Spinal cord (tissue), 10 donors: ENCODE measurements around the gene MAP1LC3B. TPM values are rescaled to one million over a fixed set of nuclear protein-coding genes. Genes with fewer than 3 reads are reported as not detected.

Source experiments
- DNase-seq, 6 donors: peaks; one replicate each; pipeline versions ENCODE4 v3.0.0 to v3.0.0-alpha.2; 2013 to 2015; ENCODE audit warnings: low spot score in 6 of 6, low read depth in 4 of 6
- H3K27ac ChIP-seq: one replicate; pipeline ENCODE4 v1.5.1; 2013; ENCODE audit warnings: low read depth, low read length, control low read depth
- H3K27me3 ChIP-seq: one replicate; pipeline ENCODE4 v1.6.1; 2013; ENCODE audit warnings: low read length; ENCODE audit not compliant: control insufficient read depth, insufficient read depth
- H3K36me3 ChIP-seq: one replicate; pipeline ENCODE4 v1.6.1; 2013; ENCODE audit warnings: low read length; ENCODE audit not compliant: control insufficient read depth, insufficient read depth
- H3K4me1 ChIP-seq: one replicate; pipeline ENCODE4 v1.6.1; 2013; ENCODE audit warnings: low read length; ENCODE audit not compliant: control insufficient read depth, insufficient read depth
- H3K4me3 ChIP-seq: one replicate; pipeline ENCODE4 v1.5.1; 2013; ENCODE audit warnings: low read depth, low read length, control low read depth
- H3K9me3 ChIP-seq: one replicate; pipeline ENCODE4 v1.6.1; 2013; ENCODE audit warnings: low read length; ENCODE audit not compliant: control insufficient read depth, insufficient read depth
- WGBS: methylation state at CpG from one replicate; pipeline ENCODE4 v1.1.5; 2013; ENCODE audit warnings: missing lambda C conversion rate; ENCODE audit not compliant: insufficient coverage; 5-methylcytosine and 5-hydroxymethylcytosine counted together
- polyA plus RNA-seq, 2 donors: library from polyadenylated mRNA; unstranded; fragments of 120-200 nt; gene quantifications; one replicate each; pipeline ENCODE4 v1.2.1, GENCODE V29; 2013; ENCODE audit not compliant: insufficient read length in 2 of 2
- total RNA-seq, 2 donors: library from RNA; depleted of rRNA in 1 of 2; stranded (reverse); fragments of 120-200 nt in 1 of 2; fragments of >200 nt in 1 of 2; gene quantifications; one replicate each; pipeline versions ENCODE4 v1.2.3 to v1.2.4, GENCODE V29; 2013 to 2014
- donor health status: healthy.

The MAP1LC3B gene
- total and polyA plus RNA-seq, 4 donors, result 66.5 to 181 (median 119) TPM

DNA sequence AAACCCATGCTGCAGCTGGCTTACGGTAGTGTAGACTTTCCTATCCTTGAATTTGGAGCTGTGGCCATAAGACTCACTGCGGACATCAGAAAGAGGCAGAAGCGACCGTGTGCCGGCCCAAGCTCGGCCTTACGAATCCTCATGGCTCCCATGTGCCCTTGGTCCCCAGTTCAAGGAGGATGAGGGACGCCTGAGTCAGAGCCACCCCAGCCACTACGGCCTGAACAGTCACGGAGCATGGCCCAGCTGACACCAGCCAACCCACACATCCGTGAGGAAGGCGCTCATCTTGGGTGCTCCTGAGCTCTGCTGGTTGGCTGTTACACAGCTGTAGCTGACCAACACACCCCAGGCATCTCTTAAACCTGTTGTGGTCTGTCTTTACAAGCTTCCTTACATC is 56.7 kb downstream of the MAP1LC3B start:
- H3K36me3 ChIP-seq, result peaks cover 54% of the 10 kb centered on the region
- H3K9me3 ChIP-seq, result no peaks in the 10 kb centered on the region
- DNase-seq, result no peak
- no peak overlapping the region for H3K27ac ChIP-seq
- peaks cover 7% of the 10 kb centered on the region for H3K4me1 ChIP-seq
- WGBS, result 96% methylated on average over 10 of the region's 12 CpGs
- H3K4me3 ChIP-seq, result no peak overlapping the region
- no peaks in the 10 kb centered on the region for H3K27me3 ChIP-seq

DNA sequence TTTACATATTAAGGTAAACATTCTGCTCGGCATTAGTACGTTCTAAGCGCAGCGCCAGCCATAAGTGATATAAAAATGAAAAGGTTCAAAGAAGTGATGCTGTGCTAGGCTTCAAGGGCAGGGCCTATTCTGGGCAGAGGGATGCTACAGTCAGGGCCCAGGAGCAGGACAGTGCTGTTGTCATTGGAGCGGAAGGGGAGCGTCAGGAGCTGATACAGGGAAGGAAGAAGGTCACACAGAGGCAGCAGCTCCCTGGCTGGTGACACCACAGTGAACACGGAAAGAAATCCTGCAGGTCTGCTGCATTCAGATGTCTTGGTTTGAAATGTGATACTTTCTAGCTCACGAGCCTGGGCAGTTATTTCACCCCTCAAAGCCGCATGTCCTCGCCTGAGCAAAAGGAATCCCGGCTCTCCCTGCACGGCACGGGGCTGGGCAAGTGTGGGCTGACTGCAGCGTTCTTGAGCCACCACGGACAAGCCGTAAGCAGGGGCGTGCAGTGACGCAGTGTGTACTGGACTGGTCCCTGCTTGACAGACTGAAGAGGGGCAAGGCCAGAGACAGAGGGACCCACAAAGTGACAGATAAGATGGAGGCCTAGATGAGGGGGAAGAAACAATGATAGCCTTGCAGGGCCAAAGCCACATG is 59.6 kb downstream of the MAP1LC3B start:
- WGBS, result 86% methylated on average over 17 of the region's 18 CpGs
- no peak overlapping the region for H3K4me3 ChIP-seq
- peaks cover 7% of the 10 kb centered on the region for H3K4me1 ChIP-seq
- H3K27ac ChIP-seq, result no peak overlapping the region
- peaks cover 50% of the 10 kb centered on the region for H3K36me3 ChIP-seq
- no peak for DNase-seq
- H3K27me3 ChIP-seq, result no peaks in the 10 kb centered on the region
- no peaks in the 10 kb centered on the region for H3K9me3 ChIP-seq

DNA sequence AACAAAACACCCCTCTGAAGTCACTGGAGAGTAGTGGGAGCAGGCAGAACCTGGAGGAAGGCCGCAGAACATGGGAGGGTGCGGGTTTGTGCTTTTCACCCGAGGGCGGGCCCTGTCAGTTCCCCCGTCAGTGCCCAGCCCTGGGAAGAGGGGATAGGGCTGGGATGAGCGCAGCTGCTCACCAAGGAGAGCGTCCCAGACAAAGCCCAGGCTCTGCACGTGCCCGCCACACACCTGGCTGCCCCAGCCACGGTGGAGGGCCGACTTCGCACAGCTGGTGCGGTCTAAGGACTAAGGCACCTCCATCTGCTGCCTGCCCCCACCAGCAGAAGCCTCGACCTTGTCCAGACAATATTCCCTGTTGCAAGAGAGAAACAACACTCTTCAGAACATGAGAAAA is 61.2 kb downstream of the MAP1LC3B start:
- H3K9me3 ChIP-seq, result no peaks in the 10 kb centered on the region
- H3K4me1 ChIP-seq, result peaks cover 7% of the 10 kb centered on the region
- H3K36me3 ChIP-seq, result peaks cover 59% of the 10 kb centered on the region
- H3K4me3 ChIP-seq, result no peak overlapping the region
- DNase-seq, result no peak
- 81% methylated on average over 13 of the region's 14 CpGs for WGBS
- H3K27ac ChIP-seq, result no peak overlapping the region
- H3K27me3 ChIP-seq, result no peaks in the 10 kb centered on the region

Other genes with a start within 250 kb of the MAP1LC3B start
- 1 to 10 TPM; 4.3 to 9.9 TPM for gene C16orf95, start 74.9 kb upstream of the MAP1LC3B start, total RNA-seq
- gene C16orf95, start 74.9 kb upstream of the MAP1LC3B start, polyA plus RNA-seq, result 1 to 10 TPM; 4.8 to 6.3 TPM
- 10 to 100 TPM; 21.0 to 41.9 TPM for gene FBXO31, start 8.6 kb upstream of the MAP1LC3B start, total RNA-seq
- 10 to 100 TPM; 40.1 to 48.6 TPM for gene FBXO31, start 8.6 kb upstream of the MAP1LC3B start, polyA plus RNA-seq
- gene ZCCHC14, start 100.7 kb downstream of the MAP1LC3B start, total RNA-seq, result 10 to 100 TPM; 16.8 to 21.9 TPM
- 10 to 100 TPM; 32.5 to 43.5 TPM for gene ZCCHC14, start 100.7 kb downstream of the MAP1LC3B start, polyA plus RNA-seq
- 10 to 100 TPM; 12.6 to 28.9 TPM for gene JPH3, start 210.2 kb downstream of the MAP1LC3B start, total RNA-seq
- 10 to 100 TPM; 79.1 to 79.7 TPM for gene JPH3, start 210.2 kb downstream of the MAP1LC3B start, polyA plus RNA-seq